Amniotic stem cell (primary cell): Measurements from ENCODE around the gene NDUFB10.

ENCODE experiments used
- DNase-seq: peaks from one replicate; lab custom pipeline; 2025; lab: John Stamatoyannopoulos, UW

The NDUFB10 gene

DNA sequence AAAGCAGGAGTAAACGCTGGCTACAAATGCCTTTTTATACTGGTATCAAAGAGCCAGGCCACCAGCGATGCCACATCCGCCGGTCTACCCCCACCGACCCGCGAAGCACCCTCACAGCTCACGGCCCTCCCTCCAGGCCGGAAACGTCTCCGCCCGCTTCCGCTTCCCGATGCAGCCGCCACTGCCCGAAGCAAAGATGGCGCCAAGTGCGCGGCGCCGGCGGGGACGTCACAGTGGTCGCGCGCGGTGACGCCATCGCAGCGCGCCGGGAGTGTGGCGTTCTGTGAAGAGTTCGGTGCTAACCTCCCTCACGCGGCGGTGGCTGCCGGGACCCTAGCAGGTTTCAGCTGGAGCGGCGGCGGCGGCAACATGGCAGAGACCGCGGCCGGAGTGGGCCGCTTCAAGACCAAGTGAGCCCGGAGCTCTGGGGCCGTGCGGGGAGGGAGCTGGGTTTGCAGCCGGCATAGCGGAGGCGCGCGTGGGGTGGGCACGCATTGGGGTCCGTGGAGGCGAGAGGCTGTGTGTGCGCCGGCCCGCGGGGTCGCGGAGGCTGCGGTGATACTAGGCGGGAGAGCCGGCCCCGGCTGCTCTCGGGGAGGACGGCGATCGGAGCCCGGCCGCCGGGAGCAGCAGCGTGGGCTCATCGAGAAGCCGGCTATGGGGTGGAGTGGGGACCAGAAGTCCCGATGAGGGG lies 12.6 kb downstream of the NDUFB10 start, which contains the start of gene TBL3:
TSS of gene TBL3 (plus strand) at position 258 of the 694 bp plus-strand sequence. CDS start at position 370, 112 bp downstream.
- peak; percentile 82 for DNase-seq

DNA sequence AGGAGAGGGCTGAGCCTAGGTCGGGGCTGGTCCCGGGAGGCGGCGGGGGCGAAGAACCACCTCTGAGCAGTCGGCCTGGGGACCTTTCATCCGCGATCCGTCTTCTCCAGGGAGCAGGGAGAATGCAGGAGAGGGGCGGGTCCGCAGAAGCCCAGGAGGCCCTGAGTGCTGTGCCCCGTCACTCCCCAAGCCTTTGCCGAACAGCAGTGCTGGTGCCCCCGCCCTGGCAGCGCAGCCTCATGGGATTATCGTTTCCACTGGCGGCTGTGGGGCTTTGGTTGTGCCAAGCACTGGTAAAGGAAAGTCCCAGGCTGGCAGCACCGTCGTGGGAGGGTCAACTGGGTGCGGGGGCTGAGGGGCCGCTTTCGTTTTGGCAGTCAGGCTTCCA lies 13.1 kb downstream of the NDUFB10 start:
- no peak for DNase-seq

DNA sequence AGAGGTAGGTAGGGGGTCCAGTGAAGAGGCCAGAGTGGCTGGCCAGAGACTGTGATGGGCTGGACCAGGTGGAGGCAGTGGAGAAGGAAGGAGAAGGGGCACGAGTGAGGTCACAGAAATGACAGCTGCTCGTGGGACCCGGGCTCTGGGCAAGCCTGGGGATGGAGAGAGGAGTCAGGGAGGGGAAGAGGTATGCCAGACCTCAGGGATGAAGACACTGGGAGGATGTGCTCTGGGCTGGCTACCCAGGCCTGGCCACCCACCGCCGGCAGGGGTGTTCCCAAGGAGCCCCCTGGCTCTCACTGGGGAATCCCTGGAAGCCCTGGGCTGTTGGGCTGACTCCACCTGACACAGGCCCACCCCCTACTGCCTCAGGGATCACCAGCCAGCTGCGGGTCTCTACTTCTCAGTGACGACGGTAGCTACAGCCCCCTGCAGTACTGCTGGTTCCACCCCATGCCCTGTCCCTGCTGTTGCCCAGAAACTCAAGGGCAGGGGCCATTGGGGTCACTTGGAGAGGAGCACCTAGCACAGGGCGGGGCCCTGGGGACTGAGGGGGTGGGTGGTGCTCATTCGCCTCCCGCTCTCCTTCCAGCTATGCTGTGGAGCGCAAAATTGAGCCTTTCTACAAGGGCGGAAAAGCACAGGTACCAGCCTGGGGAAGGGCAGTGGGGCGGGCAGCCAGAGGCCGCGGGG lies 14.3 kb downstream of the NDUFB10 start:
- no peak for DNase-seq

DNA sequence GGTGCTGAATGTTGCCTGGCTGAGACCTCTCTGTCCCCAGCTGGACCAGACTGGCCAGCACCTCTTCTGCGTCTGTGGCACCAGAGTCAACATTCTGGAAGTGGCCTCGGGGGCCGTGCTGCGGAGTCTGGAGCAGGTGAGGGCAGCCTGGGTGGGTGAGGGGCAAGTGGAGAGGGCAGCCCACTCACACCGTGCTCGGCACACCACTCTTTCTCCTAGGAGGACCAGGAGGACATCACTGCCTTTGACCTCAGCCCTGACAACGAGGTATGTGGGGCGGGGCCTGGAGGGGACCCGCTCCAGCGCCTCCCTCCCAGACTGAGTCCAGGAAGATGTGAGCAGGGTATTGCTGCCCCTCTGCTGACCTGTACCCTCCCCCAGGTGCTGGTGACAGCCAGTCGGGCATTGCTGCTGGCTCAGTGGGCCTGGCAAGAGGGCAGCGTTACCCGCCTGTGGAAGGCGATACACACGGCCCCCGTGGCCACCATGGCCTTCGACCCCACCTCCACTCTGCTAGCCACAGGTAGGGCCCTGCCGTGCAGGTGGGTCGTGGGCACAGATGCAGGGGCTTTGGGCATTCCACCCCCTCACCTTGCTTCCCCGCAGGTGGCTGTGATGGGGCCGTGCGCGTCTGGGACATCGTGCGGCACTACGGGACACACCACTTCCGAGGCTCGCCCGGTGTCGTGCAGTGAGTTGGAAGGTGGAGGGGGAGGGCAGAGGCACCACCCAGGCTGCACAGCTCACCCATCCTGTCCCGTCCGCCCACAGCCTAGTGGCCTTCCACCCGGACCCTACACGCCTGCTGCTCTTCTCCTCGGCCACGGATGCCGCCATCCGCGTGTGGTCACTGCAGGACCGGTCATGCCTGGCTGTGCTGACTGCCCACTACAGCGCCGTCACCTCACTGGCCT lies 15.1 kb downstream of the NDUFB10 start:
- no peak for DNase-seq

DNA sequence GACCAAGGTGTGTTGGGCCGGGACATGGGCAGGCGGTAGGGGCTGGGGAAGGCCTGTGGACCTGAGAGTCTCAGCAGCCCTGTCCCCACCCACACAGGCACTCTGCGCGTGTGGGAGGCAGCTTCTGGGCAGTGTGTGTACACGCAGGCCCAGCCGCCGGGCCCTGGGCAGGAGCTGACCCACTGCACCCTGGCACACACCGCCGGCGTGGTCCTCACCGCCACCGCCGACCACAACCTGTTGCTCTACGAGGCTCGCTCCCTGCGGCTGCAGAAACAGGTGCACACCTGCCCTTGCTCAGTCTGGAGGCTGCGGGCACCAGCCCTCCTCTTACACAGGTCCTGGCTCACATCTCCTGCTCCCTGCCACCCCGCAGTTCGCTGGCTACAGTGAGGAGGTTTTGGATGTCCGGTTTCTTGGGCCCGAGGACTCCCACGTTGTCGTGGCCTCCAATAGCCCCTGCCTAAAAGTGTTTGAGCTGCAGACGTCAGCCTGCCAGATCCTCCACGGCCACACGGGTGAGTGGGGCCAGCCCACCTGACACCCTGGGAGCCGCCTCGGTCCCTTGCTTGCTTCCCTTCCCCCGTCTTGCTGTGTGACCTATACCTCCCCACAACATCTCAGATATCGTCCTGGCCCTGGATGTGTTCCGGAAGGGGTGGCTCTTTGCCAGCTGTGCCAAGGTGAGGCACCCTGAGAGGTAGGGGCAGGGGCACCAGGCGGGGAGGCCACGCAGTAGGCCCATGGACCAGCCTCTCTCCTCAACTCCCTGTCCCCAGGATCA lies 16.3 kb downstream of the NDUFB10 start:
- no peak for DNase-seq

DNA sequence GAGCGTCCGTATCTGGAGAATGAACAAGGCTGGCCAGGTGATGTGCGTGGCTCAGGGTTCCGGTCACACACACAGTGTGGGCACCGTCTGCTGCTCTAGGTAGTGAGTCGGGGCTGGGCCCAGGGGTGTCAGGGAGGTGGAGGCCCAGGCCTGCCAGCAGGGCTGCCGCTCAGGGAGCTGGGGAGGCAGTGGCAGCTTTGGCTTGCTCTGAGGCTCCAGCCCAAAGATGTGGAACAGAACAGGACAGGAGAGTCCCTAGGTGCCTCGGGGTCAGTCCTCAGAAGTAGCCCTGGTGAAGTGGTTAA lies 16.8 kb downstream of the NDUFB10 start:
- no peak for DNase-seq

DNA sequence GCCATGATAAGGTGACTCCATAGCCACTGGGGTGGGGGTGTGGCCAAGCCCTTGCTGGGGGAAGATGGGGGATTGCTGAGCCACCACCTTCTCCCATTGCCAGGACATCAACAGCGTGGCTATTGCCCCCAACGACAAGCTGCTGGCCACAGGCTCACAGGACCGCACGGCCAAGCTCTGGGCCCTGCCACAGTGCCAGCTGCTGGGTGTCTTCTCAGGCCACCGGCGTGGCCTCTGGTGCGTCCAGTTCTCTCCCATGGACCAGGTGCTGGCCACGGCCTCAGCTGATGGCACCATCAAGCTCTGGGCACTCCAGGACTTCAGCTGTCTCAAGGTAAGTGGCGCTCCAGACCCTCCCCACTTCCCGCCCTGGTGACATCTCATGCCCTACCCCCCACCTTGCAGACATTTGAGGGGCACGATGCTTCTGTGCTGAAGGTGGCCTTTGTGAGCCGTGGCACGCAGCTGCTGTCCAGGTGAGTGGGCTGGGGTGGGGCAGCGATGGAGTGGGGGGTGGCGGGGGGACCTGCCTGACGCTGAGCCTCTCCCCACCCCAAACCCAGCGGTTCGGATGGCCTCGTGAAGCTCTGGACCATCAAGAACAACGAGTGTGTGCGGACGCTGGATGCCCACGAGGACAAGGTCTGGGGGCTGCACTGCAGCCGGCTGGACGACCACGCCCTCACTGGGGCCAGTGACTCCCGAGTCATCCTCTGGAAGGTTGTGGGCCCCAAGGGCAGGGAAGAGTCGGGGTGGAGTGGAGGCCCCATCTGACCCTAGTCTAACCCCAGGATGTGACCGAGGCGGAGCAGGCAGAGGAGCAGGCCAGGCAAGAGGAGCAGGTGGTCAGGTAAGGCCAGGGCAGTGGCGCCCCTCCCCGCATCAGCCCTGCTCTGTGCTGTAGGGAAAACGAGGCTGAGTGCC lies 17.9 kb downstream of the NDUFB10 start:
- DNase-seq: no peak

DNA sequence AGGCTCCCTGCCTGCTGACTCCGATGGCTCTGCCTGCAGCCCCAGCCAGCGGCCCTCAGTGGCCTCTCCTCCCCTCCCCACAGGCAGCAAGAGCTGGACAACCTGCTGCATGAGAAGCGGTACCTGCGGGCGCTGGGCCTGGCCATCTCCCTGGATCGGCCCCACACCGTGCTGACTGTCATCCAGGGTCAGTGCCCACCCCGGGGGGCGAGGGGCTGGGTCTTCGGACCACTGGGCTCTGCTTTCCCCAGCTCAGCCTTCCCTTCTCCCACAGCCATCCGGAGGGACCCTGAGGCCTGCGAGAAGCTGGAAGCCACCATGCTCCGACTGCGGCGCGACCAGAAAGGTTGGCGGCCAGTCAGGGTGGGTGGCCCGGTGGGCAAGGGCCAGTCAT lies 18.5 kb downstream of the NDUFB10 start:
- no peak for DNase-seq

DNA sequence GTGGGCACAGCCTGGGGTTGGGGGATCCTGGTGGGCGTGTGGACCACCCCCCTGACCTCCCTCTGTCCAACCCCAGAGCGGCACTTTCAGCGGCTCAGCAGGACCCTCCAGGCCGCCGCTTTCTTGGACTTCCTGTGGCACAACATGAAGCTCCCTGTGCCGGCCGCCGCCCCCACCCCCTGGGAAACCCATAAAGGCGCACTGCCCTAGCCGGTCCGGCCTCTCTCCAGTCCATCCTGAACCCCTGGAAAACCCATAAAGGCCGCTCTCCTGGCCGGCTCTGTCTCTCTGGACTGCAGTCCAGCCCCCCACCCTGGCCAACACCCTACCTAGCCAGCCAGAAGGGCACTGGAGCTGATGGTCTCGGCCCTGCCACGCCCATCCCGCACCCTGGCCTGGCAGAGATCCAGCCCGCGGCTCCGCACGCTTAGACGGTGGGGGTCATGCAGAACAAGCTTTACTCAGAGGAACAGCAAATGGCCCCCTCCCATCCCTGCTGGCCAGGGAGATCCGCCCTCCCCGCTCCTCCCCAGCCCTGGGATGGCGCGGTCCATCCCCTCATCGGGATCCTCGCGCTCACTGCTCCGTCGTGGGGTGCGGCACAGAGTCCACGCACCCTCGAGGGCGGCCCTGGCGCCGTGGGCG lies 19.3 kb downstream of the NDUFB10 start:
- no peak for DNase-seq

DNA sequence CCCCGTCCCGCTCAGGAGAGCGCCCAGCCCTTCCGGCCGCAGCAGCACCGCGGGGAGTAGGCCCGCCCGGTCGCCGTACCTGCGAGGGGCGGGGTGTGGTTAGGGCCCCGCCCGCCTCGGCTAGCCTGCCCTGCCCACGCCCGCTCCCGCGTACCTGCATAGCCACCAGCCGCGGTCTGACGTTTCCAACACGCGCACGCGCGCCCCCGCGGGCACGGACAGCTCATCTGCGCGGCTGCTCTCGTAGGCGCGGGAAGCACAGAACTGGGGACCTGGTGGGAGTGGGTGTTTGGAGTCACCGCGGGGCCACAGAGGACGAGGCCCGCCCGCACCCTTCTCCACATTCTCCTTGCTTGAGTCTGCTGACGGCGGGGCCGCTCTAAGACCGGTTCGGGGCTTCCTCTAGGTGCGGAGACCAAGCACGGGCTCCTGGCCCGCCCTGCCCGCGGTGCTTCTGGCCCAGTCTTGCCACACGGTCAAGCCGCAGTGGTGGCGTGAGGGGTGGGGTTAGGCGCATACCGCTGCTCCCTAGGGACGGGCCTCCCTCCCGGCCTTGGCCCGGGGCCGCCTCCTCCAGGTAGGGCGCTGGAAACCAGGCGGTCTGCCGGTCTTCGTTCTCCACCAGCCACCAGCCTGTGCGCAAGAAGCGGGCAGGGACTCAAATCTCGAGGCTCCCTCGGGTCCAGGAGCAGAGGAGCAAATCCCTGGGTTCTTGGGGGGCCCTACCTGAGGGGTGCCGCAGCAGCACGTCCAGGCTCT lies 20.1 kb downstream of the NDUFB10 start:
- DNase-seq: no peak

DNA sequence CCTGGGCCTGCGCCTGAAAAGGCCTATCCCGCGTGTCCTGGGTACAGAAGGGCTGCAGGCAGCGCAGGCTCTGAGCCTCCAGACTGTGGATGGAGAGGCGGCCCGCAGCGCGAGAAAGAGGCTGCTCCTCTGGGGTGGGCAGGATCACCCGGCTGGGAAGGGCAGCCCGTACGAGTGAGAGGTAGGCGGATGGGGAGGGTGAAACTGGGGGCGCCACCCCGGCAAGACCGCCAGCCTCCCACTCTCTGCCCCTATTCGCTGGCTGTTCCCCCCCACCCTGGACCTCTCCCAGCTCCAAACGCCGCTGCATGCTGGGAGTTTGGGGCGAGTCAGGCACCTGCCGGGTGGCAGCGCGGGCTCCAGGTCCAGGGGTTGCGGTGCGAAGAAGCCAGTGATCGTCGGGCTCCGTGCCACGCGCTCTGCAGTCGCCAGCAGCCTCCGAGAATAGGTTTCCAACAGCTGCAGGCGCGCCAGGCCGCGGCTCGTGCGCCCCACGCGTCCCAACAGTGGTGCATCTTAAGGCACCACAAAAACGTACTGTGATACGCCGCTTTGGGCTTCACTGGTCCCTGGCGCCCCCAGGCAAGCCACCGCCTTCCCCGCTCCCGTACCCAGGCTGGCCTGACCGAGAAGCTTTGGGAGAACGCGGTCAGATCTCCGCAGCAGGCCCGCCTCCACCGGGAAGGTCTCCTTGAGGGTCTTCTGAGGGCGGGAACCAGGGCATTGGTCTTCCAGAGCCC lies 20.9 kb downstream of the NDUFB10 start:
- no peak for DNase-seq

DNA sequence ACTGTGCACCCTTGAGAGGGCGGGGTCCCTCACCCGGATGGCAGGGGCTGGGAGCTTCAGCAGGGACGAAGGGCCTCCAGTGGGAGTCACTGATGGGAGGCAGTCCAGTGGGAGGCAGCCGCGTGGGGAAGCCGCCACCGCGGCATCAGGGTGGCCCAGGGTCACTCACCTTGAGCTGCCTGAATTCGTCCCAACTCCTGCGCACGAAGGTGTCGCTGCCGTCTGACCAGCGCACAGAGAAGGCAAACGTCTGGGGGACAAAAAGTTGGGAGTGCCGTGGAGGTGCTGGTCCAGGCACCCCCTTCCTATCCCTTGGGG lies 21.4 kb downstream of the NDUFB10 start:
- DNase-seq: no peak

DNA sequence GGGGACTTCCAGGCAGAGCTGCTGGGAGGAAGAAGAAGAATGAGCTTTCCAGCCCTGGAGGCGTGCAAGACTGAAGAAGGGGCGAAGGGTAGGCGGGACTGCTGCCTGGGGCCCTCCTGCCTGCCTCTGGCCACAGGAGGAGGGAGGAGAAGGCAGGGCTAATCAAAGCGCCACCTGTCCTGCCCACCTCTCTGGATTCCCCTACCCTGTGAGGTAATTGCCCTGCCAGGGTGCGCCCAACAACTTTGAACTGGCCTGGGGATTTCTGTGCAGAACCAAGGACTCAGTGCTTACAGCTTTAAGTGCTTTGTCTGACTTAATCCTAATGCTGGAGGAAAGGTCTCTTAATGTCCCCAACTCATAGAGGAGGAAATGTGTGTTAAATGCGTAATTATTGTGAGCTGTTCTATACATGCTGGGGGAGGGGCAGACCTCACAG lies 22.1 kb downstream of the NDUFB10 start, which contains the start of gene NOXO1:
TSS of gene NOXO1 (minus strand) at position 72 of the 439 bp plus-strand sequence. CDS start 290 bp downstream, outside the sequence.
- no peak for DNase-seq

DNA sequence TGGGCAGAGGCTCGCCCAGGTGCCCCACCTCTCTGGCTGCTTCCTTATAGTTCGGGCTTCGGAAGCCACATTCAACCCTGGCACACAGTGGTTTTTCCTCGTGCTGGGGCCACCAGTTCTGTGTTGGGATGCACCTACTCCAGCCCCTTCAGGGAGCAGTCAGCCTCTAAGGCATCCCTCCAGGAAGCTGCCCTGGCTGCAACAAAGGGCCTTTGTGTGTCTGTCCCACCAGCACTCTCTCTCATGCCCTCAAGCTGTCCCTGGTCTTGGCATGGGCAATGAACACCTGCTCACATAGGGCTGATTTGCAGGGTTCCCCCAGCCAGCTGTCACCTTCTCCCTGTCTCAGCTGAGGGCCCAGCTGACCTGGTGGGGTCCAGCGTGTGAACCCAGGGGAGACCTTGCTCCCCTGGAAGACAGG lies 22.7 kb downstream of the NDUFB10 start:
- no peak for DNase-seq

DNA sequence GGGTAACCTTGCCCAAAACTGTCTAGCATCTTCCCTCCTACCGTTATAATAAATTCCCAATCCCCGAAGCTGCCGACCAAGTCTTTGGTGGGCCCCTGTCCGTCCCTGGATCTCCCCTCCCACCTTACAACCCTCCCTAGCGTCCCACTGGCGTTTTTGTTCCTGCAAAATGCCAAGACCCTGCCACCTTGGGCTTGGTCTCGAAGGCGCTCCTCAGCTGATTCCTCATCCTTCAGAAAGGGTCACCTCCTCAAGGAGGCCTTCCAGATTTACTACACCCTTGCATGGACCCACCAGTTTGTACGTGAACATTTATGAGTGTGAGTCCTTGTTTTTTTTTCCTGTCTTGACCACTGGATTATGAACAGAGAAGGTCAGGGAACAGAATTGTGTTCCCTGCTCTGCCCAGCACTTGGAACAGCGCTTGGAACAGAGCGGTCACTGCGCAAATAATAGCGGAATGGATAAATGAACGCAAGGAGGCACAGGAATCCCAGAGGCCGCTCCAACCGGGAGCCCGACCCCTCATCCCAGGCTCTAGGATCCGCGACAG lies 23.7 kb downstream of the NDUFB10 start:
- DNase-seq: no peak

DNA sequence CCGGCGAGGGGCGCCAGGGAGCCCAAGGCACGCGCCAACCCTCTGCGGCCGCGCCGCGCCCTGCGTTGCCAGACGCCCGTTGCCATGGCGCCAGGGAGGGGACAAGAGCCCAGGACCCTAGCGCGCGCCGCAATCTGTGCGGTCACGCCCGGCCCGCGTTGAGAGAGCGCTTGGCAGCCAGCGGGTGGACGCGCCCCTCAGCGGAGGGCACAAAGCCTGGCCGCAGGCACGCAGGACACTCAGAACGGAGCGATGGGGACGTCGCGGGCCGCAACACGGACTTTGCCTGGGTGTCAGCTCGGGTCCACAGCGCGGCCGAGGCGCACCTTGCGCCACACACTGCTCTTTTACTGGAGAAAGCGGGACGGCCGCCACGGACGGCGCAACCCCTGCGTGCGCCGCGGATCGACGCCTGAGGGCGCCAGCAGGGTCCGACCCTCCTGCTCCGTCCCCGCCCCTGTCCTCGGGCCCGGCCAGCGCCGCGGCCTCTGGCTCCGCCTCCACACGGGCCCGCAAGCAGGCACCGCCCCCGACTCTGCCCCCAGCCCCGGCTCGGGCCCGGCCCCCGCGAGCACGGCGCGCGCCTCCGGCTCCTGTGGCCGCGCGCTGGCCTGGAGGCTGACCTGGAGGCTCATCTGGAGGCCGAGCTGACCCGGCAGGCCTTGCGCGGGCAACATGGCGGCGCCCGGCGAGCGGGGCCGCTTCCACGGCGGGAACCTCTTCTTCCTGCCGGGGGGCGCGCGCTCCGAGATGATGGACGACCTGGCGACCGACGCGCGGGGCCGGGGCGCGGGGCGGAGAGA lies 24.4 kb downstream of the NDUFB10 start, which contains the start of gene GFER:
TSS of gene GFER (plus strand) at position 650 of the 803 bp plus-strand sequence. CDS start at position 676, 26 bp downstream.
- DNase-seq: peak; percentile 79
